ENCODE measurements around the gene CD3G.

DNA sequence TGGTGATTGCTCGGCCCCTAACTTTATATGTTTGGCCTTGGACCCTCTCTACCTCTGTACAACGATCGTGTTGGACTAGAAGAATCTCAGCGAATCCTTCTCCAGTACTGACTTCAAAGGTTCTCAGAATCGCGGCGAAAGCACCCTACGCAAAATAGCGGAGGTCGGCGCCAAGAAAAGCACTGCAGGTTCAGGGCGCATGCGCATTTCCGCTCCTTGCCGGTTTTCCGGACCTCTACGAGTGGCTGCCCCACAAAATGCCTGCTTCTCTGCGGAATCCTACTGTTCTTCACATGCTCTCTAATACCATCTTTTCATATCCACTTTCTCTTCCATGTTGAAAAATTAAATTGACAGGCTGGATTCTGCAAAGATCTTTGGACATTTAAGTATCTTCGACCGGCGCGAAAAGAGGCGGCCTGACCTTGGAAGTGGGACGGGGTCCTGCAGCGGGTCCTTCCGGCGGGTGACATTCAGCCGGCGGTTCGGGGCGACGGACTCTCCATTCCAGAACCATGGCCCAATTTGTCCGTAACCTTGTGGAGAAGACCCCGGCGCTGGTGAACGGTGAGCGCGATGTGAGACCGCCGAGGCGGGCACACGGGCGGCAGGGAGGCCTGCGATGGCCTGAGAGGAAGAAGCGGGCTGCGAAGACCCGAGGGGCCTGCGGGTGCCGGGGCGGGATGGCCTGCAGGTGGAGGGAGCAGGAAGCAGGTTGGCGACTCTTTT, 57.2 kb downstream of the CD3G start, which contains the start of gene ATP5MG:
- TF ChIP-seq CTCF (IDR thresholded peaks at IDR 0.05) (no peak), POLR2AphosphoS5 (IDR thresholded peaks at IDR 0.05; ENCODE audit: insufficient read depth in 1 of 2, low read depth in 1 of 2) (peak; percentile 85 to 91)

All from vagina (tissue), 2 donors.